Measurements from ENCODE around the gene BCL11B.

The BCL11B gene

DNA sequence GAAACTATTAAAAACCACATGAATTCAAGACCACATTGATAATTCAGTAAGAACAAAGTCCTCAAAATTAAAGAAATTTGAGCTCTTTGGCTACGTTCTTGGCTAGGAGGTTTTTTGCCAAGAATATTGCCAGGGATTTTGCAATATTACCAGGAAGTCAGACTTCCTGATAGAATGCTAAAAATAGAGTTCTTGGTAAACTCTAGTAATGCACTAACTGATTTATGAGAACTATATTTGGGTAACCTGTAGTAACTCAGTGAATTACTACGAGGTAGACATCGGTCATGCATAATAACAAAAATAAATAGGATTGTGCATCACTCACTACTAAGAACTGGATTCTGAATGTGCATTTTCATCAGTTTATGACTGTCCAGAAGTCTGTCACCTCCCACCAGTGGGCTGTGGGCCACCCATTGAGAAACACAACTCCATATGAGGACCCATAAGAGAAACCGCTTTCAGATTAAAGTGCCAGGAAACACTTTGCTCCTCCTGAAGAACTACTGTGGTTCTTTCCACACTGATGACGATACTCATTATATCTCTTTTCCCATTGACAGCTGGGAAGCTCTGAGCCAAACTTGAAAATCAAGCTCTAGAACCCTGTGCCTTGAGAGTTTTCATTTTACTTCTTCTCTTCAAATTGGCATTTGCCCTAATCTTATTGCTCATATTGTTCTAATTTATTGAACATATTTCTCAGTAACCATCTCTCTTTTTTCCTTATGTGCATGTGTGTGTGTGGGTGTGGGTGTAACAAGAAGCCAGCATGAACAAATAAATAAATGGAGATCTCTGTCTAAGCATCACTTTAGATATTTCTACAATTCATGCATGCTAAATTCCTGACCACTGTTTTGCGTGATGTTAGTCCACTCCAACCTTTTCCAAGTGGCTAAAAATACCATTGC is 116.6 kb downstream of the BCL11B start:
- DNase-seq: no peak

- DNase-seq: no peak
These were observed 121.8 kb downstream of the BCL11B start for GRCh38 chr14:99150236-99150635.

DNA sequence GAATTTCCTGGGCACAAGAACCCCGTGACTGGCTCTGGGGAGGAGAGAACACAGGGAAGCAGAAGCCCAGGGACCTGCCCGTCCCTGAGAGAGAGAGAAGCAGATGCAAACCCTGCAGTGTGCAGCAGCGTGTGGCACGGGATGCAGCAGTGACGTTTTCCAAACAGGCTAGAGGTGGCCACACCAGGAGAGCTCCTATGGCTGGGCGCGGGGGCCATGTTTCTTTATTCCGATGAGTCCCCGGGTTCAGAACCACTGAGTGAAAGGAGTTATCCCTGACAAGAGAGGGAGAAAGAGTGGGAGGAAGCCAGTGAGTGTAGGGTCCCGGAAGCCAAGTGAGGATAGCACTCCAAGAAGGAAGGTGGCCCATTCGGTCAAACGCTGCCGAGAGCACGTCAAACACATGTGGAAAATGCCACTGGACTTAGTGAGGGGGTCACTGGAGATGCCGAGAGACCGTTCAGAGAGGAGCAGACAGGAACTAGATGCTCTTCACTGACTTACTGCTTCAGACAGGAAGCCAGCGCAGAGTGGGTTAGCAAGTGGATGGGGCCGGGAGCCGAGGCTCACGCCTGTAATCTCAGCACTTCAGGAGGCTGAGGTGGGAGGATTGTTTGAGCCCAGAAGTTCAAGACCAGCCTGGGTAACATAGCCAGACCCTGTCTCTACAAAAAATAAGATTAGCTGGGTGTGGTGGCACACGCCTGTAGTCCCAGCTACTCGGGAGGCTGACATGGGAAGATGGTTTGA is 123.0 kb downstream of the BCL11B start:
- no peak for DNase-seq

GRCh38 chr14:99148131-99148530 is 123.9 kb downstream of the BCL11B start:
- DNase-seq: no peak

DNA sequence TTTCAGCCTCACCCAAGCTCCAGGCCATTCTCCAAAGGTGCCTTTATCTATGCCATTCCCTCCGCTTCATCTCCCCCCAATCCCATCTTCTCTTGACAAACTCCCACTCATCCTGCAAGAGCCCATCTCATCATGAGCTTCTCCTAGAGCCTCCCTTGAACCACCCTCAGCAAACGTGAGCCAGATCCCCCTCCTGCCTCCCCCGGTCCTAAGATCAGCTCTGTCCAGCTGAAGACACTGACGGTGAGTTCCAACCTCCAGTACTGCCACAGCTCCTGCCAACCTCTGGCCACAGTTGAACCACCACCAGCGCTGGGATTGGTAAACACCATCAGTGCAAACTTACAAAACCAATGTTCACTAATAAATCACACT is 124.6 kb downstream of the BCL11B start:
- no peak for DNase-seq

GRCh38 chr14:99146616-99147365 is 125.2 kb downstream of the BCL11B start:
- DNase-seq: no peak

GRCh38 chr14:99145307-99145706 is 126.7 kb downstream of the BCL11B start:
- DNase-seq: no peak

DNA sequence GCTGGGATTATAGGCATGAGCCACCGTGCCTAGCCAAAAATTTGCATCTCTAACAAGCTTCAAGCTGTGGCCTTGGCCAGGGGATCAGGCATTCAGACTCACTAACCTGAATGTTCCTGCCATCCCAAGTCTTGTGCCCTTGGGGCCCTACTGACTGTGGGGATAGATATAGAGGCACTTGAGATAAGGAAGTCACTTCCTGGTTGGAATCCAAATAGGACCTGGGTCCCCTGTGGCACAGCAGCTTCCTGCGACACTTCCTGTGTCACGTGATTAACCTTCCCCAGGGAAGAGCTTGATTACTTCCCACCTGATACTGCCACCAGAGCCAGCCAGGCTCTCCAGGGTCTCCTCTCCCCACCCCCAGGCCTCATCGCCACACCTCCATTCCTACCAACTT is 128.2 kb downstream of the BCL11B start:
- no peak for DNase-seq

- no peak for DNase-seq
These were observed 128.9 kb downstream of the BCL11B start for GRCh38 chr14:99143126-99143525.

- DNase-seq: no peak
These were observed 130.8 kb downstream of the BCL11B start for GRCh38 chr14:99141236-99141635.

DNA sequence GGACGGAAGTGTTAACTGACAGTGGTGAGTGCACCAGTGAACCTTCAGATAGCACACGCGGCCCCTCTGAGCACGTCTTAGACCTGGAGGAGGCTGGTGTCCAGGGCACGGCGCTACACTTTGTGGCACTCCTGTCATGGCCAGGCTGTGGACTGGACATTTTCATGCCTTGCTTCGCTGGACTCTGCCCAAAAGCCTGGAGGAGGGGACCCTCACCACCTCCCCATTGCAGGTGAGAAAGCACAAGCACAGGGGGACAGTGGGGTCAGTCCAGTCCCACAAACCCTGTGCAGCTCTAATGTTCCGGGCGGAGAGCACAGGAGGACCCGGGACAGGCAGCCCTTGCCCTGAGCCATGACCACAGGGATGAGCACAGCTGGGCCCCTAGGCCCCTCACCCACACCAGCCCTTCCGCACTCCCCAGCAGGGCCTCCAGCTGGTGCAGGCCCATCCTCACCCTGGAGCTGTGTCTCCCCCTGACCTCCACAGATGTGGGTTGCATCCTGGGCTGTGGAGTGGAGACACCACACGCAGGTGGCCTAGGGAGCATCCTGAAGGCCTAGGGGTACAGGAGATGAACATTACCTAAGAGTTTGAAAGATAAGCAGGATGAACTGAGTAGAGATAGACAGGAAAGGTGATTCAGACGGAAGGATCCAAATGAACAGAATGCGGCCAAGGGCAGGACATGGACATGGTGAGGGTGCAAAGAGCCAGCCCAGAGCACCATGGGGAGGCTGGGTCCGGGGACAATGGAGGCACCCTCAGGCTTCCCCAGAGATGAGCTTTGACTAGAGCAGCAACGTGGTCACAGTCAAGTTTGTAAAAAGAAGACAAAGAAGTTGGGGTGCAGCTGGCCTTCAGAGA is 132.8 kb downstream of the BCL11B start:
- no peak for DNase-seq

- DNase-seq: no peak
These were observed 134.0 kb downstream of the BCL11B start for GRCh38 chr14:99137913-99138571.

DNA sequence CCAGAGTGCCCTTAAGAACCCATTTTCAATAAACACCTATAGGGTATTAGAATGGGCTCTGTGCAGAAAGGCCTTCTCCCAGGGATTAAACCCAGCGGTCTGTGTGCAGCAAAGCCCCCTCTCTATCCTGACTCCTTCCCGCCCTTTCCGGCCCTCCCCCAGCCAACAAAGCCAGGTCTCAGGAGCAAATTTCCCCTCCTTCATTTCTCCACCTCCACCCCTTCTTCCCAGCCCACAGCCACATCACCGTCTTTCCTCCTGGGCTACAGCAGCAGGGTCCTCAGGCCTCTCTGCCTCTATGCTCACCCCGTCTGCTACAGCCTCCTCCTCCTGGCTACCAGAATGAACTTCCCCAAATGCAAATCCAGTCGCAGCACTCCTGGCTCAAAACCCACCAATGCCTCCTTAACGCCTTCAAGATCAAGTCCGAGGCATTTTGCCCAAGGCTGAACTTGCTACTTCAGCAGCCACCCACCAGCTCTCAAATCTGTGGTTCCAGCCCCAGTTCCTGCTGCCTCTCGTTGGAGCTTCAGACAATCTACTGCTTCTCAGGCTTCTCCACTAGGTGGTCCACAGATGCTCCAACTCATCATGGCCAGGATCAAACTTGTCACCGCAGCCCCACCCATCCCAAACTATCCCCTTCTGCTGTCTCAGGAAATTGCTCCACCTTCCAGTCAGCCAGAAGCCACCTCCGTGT is 134.8 kb downstream of the BCL11B start:
- DNase-seq: no peak

- no peak for DNase-seq
These were observed 135.6 kb downstream of the BCL11B start for GRCh38 chr14:99136401-99136800.

- DNase-seq: no peak
These were observed 136.0 kb downstream of the BCL11B start for GRCh38 chr14:99136047-99136400.

GRCh38 chr14:99134516-99135046 is 137.4 kb downstream of the BCL11B start:
- DNase-seq: no peak

- no peak for DNase-seq
These were observed 138.1 kb downstream of the BCL11B start for GRCh38 chr14:99133636-99134515.

- DNase-seq: no peak
These were observed 139.0 kb downstream of the BCL11B start for GRCh38 chr14:99132821-99133635.
